Psoas muscle (tissue), 8 donors: ENCODE measurements around the gene EYS. TPM values are rescaled to one million over a fixed set of nuclear protein-coding genes. Genes with fewer than 3 reads are reported as not detected.
"Not testable (repeated sequence)": the region's sequence is repeated elsewhere in the genome, so short reads cannot be mapped to it uniquely, and the experiment has no call there.

Source experiments
- ATAC-seq, 4 donors: fragments of 200-7000 bp; cut with Tn5 transposase; one replicate each; pipeline ENCODE4 v1.9.1; 2020; ENCODE audit warnings: moderate library complexity in 3 of 4, mild to moderate bottlenecking in 2 of 4
- DNase-seq, 2 donors: peaks; one replicate each; pipeline ENCODE4 v3.0.0-alpha.2; 2020
- H3K27ac ChIP-seq: fragments of 200-600 bp; one replicate; pipeline ENCODE4 v1.8.0; 2022
- H3K27me3 ChIP-seq, 3 donors: fragments of 200-600 bp in 1 of 3; one replicate each; pipeline versions ENCODE4 v1.6.1 to v1.8.0; 2013 to 2022; ENCODE audit warnings: low read length in 2 of 3, mild to moderate bottlenecking in 2 of 3, moderate library complexity in 1 of 3; ENCODE audit not compliant: insufficient read depth in 3 of 3
- H3K36me3 ChIP-seq, 2 donors: fragments of 200-600 bp in 1 of 2; one replicate each; pipeline versions ENCODE4 v1.6.1 to v1.8.0; 2013 to 2022; ENCODE audit warnings: low read depth in 1 of 2, mild to moderate bottlenecking in 1 of 2, moderate library complexity in 1 of 2; ENCODE audit not compliant: insufficient read depth in 1 of 2
- H3K4me1 ChIP-seq: fragments of 200-600 bp; one replicate; pipeline ENCODE4 v1.8.0; 2022
- H3K4me3 ChIP-seq: fragments of 200-600 bp; one replicate; pipeline ENCODE4 v1.8.0; 2022; ENCODE audit warnings: mild to moderate bottlenecking
- H3K9me3 ChIP-seq: fragments of 200-600 bp; one replicate; pipeline ENCODE4 v1.8.0; 2022
- CTCF ChIP-seq: fragments of 200-600 bp; IDR thresholded peaks from one replicate; pipeline ENCODE4 v1.8.0; 2022; ENCODE audit warnings: antibody characterized with exemption
- WGBS, 3 donors: extraction: QIAGEN DNeasy Blood & Tissue Kit; methylation state at CpG; one replicate each; pipeline versions ENCODE4 v1.1.6 to v1.1.7; 2013; 5-methylcytosine and 5-hydroxymethylcytosine counted together
- intact Hi-C, 2 donors: fragments of 100-400 bp; cut with DNase I; formaldehyde crosslinking; loops; one replicate each; pipeline versions ENCODE4 v1.11.0 to v1.14.2; 2022
- polyA plus RNA-seq, 3 donors: library from polyadenylated mRNA; stranded (reverse); fragments of 200-250 nt; gene quantifications; one replicate each; pipeline ENCODE4 v1.2.3, GENCODE V29; 2013
- total RNA-seq, 4 donors: library from RNA; stranded (reverse); fragmentation: NEBNext Ultra II Directional in 2 of 4; extraction: Animal tissue kit (Norgen Biotek cat#: 25700) in 2 of 4; gene quantifications; one replicate each; pipeline versions ENCODE4 v1.2.1 to v1.2.4, GENCODE V29; 2021 to 2023
- donor health status: healthy with polysubstance abuse.
- donor health status: DM: no; HTN: no; CAD: no; lungs with moderate emphysema.
- donor health status: Bipolar disorder and iron deficiency.
- donor health status: healthy.
- donor health status: DM: yes; HTN: yes; CAD: no.
- donor health status: DM: no; HTN: no; CAD: no.
- donor health status: DM: no; HTN: no; CAD: no.
- donor health status: DM: yes; HTN: yes; CAD: no.

EYS gene
- total and polyA plus RNA-seq, 7 donors = under 0.01 TPM; not detected in 6

- H3K27me3 ChIP-seq = no peaks in the 10 kb centered on the region
- DNase-seq (no peak), ATAC-seq (peak in 2 of 4 donors; percentile 36 to 54)
- H3K9me3 ChIP-seq = no peaks in the 10 kb centered on the region
- H3K4me1 ChIP-seq = peaks cover 12% of the 10 kb centered on the region
- no peak for TF ChIP-seq CTCF
- intact Hi-C loops = no loop called here
- peak overlapping the region; percentile 23 for H3K27ac ChIP-seq
- no peak overlapping the region for H3K4me3 ChIP-seq
- H3K36me3 ChIP-seq = no peaks in the 10 kb centered on the region
Measured at GRCh38 chr6:63804381-63804956, 1902.6 kb downstream of the EYS start.

GRCh38 chr6:63803371-63803770, 1903.7 kb downstream of the EYS start:
- Histone ChIP-seq H3K27me3 (no peaks in the 10 kb centered on the region), H3K36me3 (no peaks in the 10 kb centered on the region), H3K9me3 (no peaks in the 10 kb centered on the region), H3K27ac (no peak overlapping the region), H3K4me3 (no peak overlapping the region), H3K4me1 (peaks cover 12% of the 10 kb centered on the region)
- no peak for ATAC-seq
- 90 to 97% (median 97%) methylated on average over 2 of the region's 2 CpGs for WGBS, 3 donors
- no peak for TF ChIP-seq CTCF
- intact Hi-C loops = no loop called here
- DNase-seq = no peak

GRCh38 chr6:63802606-63803206, 1904.3 kb downstream of the EYS start:
- Histone ChIP-seq H3K27ac (no peak overlapping the region), H3K27me3 (no peaks in the 10 kb centered on the region), H3K9me3 (no peaks in the 10 kb centered on the region), H3K4me1 (peaks cover 12% of the 10 kb centered on the region), H3K4me3 (no peak overlapping the region), H3K36me3 (no peaks in the 10 kb centered on the region)
- peak; percentile 40 for TF ChIP-seq CTCF
- no peak for DNase-seq
- 54 to 63% (median 58%) methylated on average over 2 of the region's 2 CpGs for WGBS, 3 donors
- no peak for ATAC-seq
- intact Hi-C loops = no loop called here

- ATAC-seq, H3K4me3 ChIP-seq, H3K27me3 ChIP-seq, H3K36me3 ChIP-seq, H3K4me1 ChIP-seq, DNase-seq, H3K27ac ChIP-seq, intact Hi-C loops, H3K9me3 ChIP-seq: not testable (repeated sequence)
- 85 to 86% (median 86%) methylated on average over 7 of the region's 7 CpGs for WGBS, 3 donors
Measured at GRCh38 chr6:63800386-63800785, 1906.6 kb downstream of the EYS start.

GRCh38 chr6:63799813-63800212, 1907.2 kb downstream of the EYS start:
- no peaks in the 10 kb centered on the region for H3K27me3 ChIP-seq

More at GRCh38 chr6:63799813-63800212, 1907.2 kb downstream of the EYS start:
- ATAC-seq (no peak), DNase-seq (no peak)
- H3K4me1 ChIP-seq = no peaks in the 10 kb centered on the region
- 76 to 82% (median 82%) methylated on average over 9 of the region's 9 CpGs for WGBS, 3 donors
- intact Hi-C loops = no loop called here
- TF ChIP-seq CTCF = no peak
- H3K4me3 ChIP-seq = no peak overlapping the region
- H3K27ac ChIP-seq = no peak overlapping the region
- H3K36me3 ChIP-seq = no peaks in the 10 kb centered on the region
- no peaks in the 10 kb centered on the region for H3K9me3 ChIP-seq
